Activated T-helper 1 cell treated with anti-CD3 and anti-CD28 coated beads, Interleukin-2, amount 50 U/mL, for 16 hours (primary cell): ENCODE measurements around the gene LRRC4C.

ENCODE experiments used
- DNase-seq, 2 donors: peaks; one replicate each; pipeline ENCODE4 v3.0.0-alpha.2; 2020; ENCODE audit warnings: low read depth in 1 of 2, low spot score in 1 of 2

LRRC4C gene

GRCh38 chr11:40132912-40133311 is 1326.5 kb downstream of the LRRC4C start:
- no peak for DNase-seq

GRCh38 chr11:40130427-40130826 is 1329.0 kb downstream of the LRRC4C start:
- DNase-seq = no peak

GRCh38 chr11:40129266-40129665 is 1330.2 kb downstream of the LRRC4C start:
- no peak for DNase-seq

- DNase-seq = no peak
Measured at GRCh38 chr11:40125054-40125453, 1334.4 kb downstream of the LRRC4C start.

- DNase-seq = no peak
Measured at GRCh38 chr11:40119661-40120060, 1339.8 kb downstream of the LRRC4C start.

- no peak for DNase-seq
Measured at GRCh38 chr11:40118780-40119179, 1340.7 kb downstream of the LRRC4C start.

GRCh38 chr11:40118026-40118425 is 1341.4 kb downstream of the LRRC4C start:
- no peak for DNase-seq

GRCh38 chr11:40104941-40105550 is 1354.4 kb downstream of the LRRC4C start:
- DNase-seq = no peak

GRCh38 chr11:40100781-40101180 is 1358.7 kb downstream of the LRRC4C start:
- no peak for DNase-seq

GRCh38 chr11:40100162-40100553 is 1359.3 kb downstream of the LRRC4C start:
- no peak for DNase-seq

- DNase-seq = no peak
Measured at GRCh38 chr11:40099426-40100161, 1359.9 kb downstream of the LRRC4C start.

GRCh38 chr11:40095446-40095845 is 1364.0 kb downstream of the LRRC4C start:
- DNase-seq = no peak

- no peak for DNase-seq
Measured at GRCh38 chr11:40094954-40095353, 1364.5 kb downstream of the LRRC4C start.

GRCh38 chr11:40080434-40080833 is 1379.0 kb downstream of the LRRC4C start:
- no peak for DNase-seq
